HEK293 (cell line): ENCODE measurements around the gene SAE1.

ENCODE experiments used
- CTCF ChIA-PET: fragments of 350-600 bp; formaldehyde crosslinking; extraction: SDS; loops from one replicate; lab custom pipeline; 2021; ENCODE audit warnings: antibody characterized with exemption; lab: Yijun Ruan, JAX
- POLR2A ChIA-PET: fragments of 300-600 bp; formaldehyde crosslinking; extraction: SDS; loops from one replicate; lab custom pipeline; 2020; ENCODE audit warnings: antibody characterized with exemption, inconsistent platforms; lab: Yijun Ruan, JAX
- H3K27ac ChIP-seq: fragments of 200-500 bp; sonication (Bioruptor generic); 2 replicates; pipeline ENCODE4 v1.5.1; 2014; ENCODE audit warnings: low read depth, low read length, control low read depth, inconsistent platforms; ENCODE audit errors: extremely low read depth
- H3K36me3 ChIP-seq, 2 experiments: fragments of 200-500 bp in 1 of 2; sonication (Bioruptor generic) in 1 of 2; 1 replicate in 1 of 2; 2 replicates in 1 of 2; pipeline ENCODE4 v1.5.1; 2014 to 2017; ENCODE audit warnings: inconsistent platforms in 2 of 2, low read length in 2 of 2; ENCODE audit not compliant: control insufficient read depth in 2 of 2, insufficient read depth in 1 of 2
- H3K4me1 ChIP-seq: fragments of 200-500 bp; sonication (Bioruptor generic); 2 replicates; pipeline ENCODE4 v1.5.1; 2014; ENCODE audit warnings: mild to moderate bottlenecking, low read length, inconsistent platforms; ENCODE audit not compliant: control insufficient read depth, insufficient read depth
- H3K4me3 ChIP-seq: 2 replicates; pipeline ENCODE4 v1.5.1; 2011; ENCODE audit warnings: low read depth, mild to moderate bottlenecking, control low read depth, low read length, moderate library complexity
- H3K9me3 ChIP-seq: fragments of 200-500 bp; sonication (Bioruptor generic); 2 replicates; pipeline ENCODE4 v1.5.1; 2014; ENCODE audit warnings: low read depth, low read length, inconsistent platforms; ENCODE audit not compliant: control insufficient read depth, insufficient read depth
- BCL11A ChIP-seq: fragments of 450-650 bp; formaldehyde crosslinking; IDR thresholded peaks from 2 replicates; pipeline ENCODE4 v1.5.1; 2016; ENCODE audit warnings: low read depth, missing biosample characterization, missing genetic modification characterization
- HOXD13 ChIP-seq: sonication (generic); formaldehyde crosslinking; IDR thresholded peaks from 2 replicates; pipeline ENCODE4 v1.8.0; 2022; ENCODE audit warnings: missing genetic modification reagents, borderline replicate concordance
- MEIS1 ChIP-seq: sonication (generic); formaldehyde crosslinking; IDR thresholded peaks from 2 replicates; pipeline ENCODE4 v1.8.1; 2022; ENCODE audit warnings: missing genetic modification reagents, mild to moderate bottlenecking, borderline replicate concordance
- OSR2 ChIP-seq: fragments of 450-650 bp; formaldehyde crosslinking; IDR thresholded peaks from 2 replicates; pipeline ENCODE4 v1.5.1; 2016; ENCODE audit warnings: missing biosample characterization, missing genetic modification characterization
- PRDM1 ChIP-seq: fragments of 450-650 bp; formaldehyde crosslinking; IDR thresholded peaks from 2 replicates; pipeline ENCODE4; 2016; ENCODE audit warnings: missing biosample characterization, missing genetic modification characterization
- PRDM10 ChIP-seq: fragments of 450-650 bp; formaldehyde crosslinking; IDR thresholded peaks from 2 replicates; pipeline ENCODE4 v1.5.1; 2016; ENCODE audit warnings: missing biosample characterization, missing genetic modification characterization
- REPIN1 ChIP-seq: fragments of 450-650 bp; formaldehyde crosslinking; IDR thresholded peaks from 2 replicates; pipeline ENCODE4 v1.5.1; 2017; ENCODE audit warnings: missing biosample characterization, missing genetic modification characterization, low read depth
- SP7 ChIP-seq: fragments of 450-650 bp; formaldehyde crosslinking; IDR thresholded peaks from 2 replicates; pipeline ENCODE4 v1.5.1; 2016; ENCODE audit warnings: missing biosample characterization, missing genetic modification characterization
- ZBTB17 ChIP-seq: fragments of 450-650 bp; formaldehyde crosslinking; IDR thresholded peaks from 2 replicates; pipeline ENCODE4 v1.5.1; 2016; ENCODE audit warnings: missing biosample characterization, missing genetic modification characterization
- ZFHX2 ChIP-seq: fragments of 450-650 bp; formaldehyde crosslinking; conservative IDR thresholded peaks from 2 replicates; pipeline ENCODE4 v1.5.1; 2016; ENCODE audit warnings: missing biosample characterization, missing genetic modification characterization
- ZFP37 ChIP-seq: fragments of 450-650 bp; formaldehyde crosslinking; IDR thresholded peaks from 2 replicates; pipeline ENCODE4 v1.5.1; 2016; ENCODE audit warnings: missing biosample characterization, missing genetic modification characterization
- ZNF114 ChIP-seq: fragments of 450-650 bp; formaldehyde crosslinking; IDR thresholded peaks from 2 replicates; pipeline ENCODE4 v1.5.0; 2017; ENCODE audit warnings: missing biosample characterization, missing genetic modification characterization
- ZNF175 ChIP-seq: fragments of 450-650 bp; formaldehyde crosslinking; IDR thresholded peaks from 2 replicates; pipeline ENCODE4 v1.5.1; 2016; ENCODE audit warnings: missing biosample characterization, missing genetic modification characterization
- ZNF335 ChIP-seq: fragments of 450-650 bp; formaldehyde crosslinking; conservative IDR thresholded peaks from 2 replicates; pipeline ENCODE4 v1.5.1; 2016; ENCODE audit warnings: missing biosample characterization, missing genetic modification characterization
- ZNF449 ChIP-seq: fragments of 450-650 bp; formaldehyde crosslinking; IDR thresholded peaks from 2 replicates; pipeline ENCODE4 v1.5.1; 2017; ENCODE audit warnings: missing biosample characterization, mild to moderate bottlenecking, missing genetic modification characterization, moderate library complexity
- ZNF548 ChIP-seq: fragments of 450-650 bp; formaldehyde crosslinking; IDR thresholded peaks from 2 replicates; pipeline ENCODE4 v1.5.1; 2016; ENCODE audit warnings: missing biosample characterization, missing genetic modification characterization
- ZNF600 ChIP-seq: fragments of 450-650 bp; formaldehyde crosslinking; IDR thresholded peaks from 2 replicates; pipeline ENCODE4 v1.5.1; 2016; ENCODE audit warnings: missing biosample characterization, missing genetic modification characterization
- ZNF707 ChIP-seq: fragments of 450-650 bp; formaldehyde crosslinking; IDR thresholded peaks from 2 replicates; pipeline ENCODE4 v1.5.1; 2016; ENCODE audit warnings: missing biosample characterization, missing genetic modification characterization
- TF ChIP-seq, protein P1 (sequence below): fragments of 450-650 bp; formaldehyde crosslinking; IDR thresholded peaks from 2 replicates; pipeline ENCODE4 v1.5.1; 2016; ENCODE audit warnings: missing biosample characterization, missing genetic modification characterization
- TF ChIP-seq, protein P2 (sequence below): fragments of 450-650 bp; formaldehyde crosslinking; IDR thresholded peaks from 2 replicates; pipeline ENCODE4 v1.5.1; 2017; ENCODE audit warnings: missing biosample characterization, missing genetic modification characterization

The SAE1 gene

GRCh38 chr19:47186446-47187334 is 56.1 kb downstream of the SAE1 start:
- Histone ChIP-seq H3K4me3 (no peak overlapping the region), H3K27ac (peak overlapping the region; percentile 51), H3K36me3 (peaks cover 55 to 67% of the 10 kb centered on the region in 2 experiments), H3K9me3 (no peaks in the 10 kb centered on the region), H3K4me1 (peaks cover 30% of the 10 kb centered on the region)
- ChIA-PET POLR2A (interaction anchor here (0.5 to 0.7 kb wide), 4 partner anchors 14 to 88 kb away, joined by 3 to 4 read pairs (median 3); partner anchors contain the start of gene INAFM1), CTCF (interaction anchor here (1.4 to 4.1 kb wide), 3 partner anchors 10 to 61 kb away, joined by 3 to 21 read pairs (median 4); no protein-coding TSS in a partner anchor)
- TF ChIP-seq ZFHX2 (peak; percentile 21; the same call in 1 of the 2 replicates), ZFP37 (tag by site-specific recombination) (0 out of 2 replicates have a peak, but pooled peaks have one; percentile 15), MEIS1 (CRISPR knock-in tag) (no peak), PRDM1 (peak; percentile 93), ZNF707 (tag by site-specific recombination) (no peak), OSR2 (tag by site-specific recombination) (no peak), PRDM10 (tag by site-specific recombination) (peak; percentile 53), ZNF449 (tag by site-specific recombination) (no peak), REPIN1 (tag by site-specific recombination) (no peak), ZNF548 (tag by site-specific recombination) (no peak), ZNF600 (tag by site-specific recombination) (0 out of 2 replicates have a peak, but pooled peaks have one; percentile 42), ZNF114 (tag by site-specific recombination) (no peak)
- TF ChIP-seq, protein P1, sequence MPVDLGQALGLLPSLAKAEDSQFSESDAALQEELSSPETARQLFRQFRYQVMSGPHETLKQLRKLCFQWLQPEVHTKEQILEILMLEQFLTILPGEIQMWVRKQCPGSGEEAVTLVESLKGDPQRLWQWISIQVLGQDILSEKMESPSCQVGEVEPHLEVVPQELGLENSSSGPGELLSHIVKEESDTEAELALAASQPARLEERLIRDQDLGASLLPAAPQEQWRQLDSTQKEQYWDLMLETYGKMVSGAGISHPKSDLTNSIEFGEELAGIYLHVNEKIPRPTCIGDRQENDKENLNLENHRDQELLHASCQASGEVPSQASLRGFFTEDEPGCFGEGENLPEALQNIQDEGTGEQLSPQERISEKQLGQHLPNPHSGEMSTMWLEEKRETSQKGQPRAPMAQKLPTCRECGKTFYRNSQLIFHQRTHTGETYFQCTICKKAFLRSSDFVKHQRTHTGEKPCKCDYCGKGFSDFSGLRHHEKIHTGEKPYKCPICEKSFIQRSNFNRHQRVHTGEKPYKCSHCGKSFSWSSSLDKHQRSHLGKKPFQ (tag by site-specific recombination) = no peak

DNA sequence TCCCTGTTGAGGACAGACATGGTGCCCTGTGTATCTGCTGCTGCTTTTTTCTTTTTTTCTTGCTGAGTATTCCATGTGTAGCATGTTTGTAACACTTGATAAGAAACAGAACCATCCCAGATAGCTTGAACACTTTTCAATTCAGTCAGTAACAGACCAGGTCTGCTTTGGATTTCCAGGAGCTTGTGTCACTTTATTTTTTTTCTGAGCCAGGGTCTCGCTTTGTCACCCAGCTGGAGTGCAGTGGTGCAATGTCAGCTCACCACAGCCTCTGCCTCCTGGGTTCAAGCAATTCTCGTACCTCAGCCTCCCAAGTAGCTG is 56.7 kb downstream of the SAE1 start:
- no peak for TF ChIP-seq ZNF335 (tag by site-specific recombination)
- TF ChIP-seq ZBTB17 (tag by site-specific recombination) = no peak
- TF ChIP-seq HOXD13 (CRISPR knock-in tag) = no peak
- TF ChIP-seq BCL11A = no peak
- no peak for TF ChIP-seq SP7 (tag by site-specific recombination)
- TF ChIP-seq, protein P2, sequence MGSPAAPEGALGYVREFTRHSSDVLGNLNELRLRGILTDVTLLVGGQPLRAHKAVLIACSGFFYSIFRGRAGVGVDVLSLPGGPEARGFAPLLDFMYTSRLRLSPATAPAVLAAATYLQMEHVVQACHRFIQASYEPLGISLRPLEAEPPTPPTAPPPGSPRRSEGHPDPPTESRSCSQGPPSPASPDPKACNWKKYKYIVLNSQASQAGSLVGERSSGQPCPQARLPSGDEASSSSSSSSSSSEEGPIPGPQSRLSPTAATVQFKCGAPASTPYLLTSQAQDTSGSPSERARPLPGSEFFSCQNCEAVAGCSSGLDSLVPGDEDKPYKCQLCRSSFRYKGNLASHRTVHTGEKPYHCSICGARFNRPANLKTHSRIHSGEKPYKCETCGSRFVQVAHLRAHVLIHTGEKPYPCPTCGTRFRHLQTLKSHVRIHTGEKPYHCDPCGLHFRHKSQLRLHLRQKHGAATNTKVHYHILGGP = no peak
- no peak for TF ChIP-seq ZNF175 (tag by site-specific recombination)
- TF ChIP-seq, all 188 proteins: peak for 0
- H3K9me3 ChIP-seq = no peaks in the 10 kb centered on the region
- peaks cover 30% of the 10 kb centered on the region for H3K4me1 ChIP-seq
- ChIA-PET CTCF (interaction anchor here (1.4 to 4.1 kb wide), 3 partner anchors 10 to 60 kb away, joined by 3 to 21 read pairs (median 4); no protein-coding TSS in a partner anchor), POLR2A (interaction anchor here (0.5 kb wide), 1 partner anchor 15 kb away, joined by 4 read pairs; no protein-coding TSS in a partner anchor)
- H3K27ac ChIP-seq = peak overlapping the region; percentile 51; the same call in 1 of the 2 replicates
- H3K36me3 ChIP-seq = peaks cover 60 to 65% of the 10 kb centered on the region in 2 experiments
- no peak overlapping the region for H3K4me3 ChIP-seq
